Measurements from ENCODE around the gene TLR6.

The TLR6 gene

GRCh38 chr4:38805530-38806145 is 51.0 kb downstream of the TLR6 start:
- no peak for DNase-seq (ENCODE audit: extremely low read depth, low read depth)
- no peak for TF ChIP-seq CTCF (IDR thresholded peaks at IDR 0.05; ENCODE audit: low read depth, low read length, missing control alignments)
- no peak overlapping the region for H3K4me3 ChIP-seq (replicated peaks; ENCODE audit: low read depth, low read length)

GRCh38 chr4:38804654-38805295 is 51.8 kb downstream of the TLR6 start, which contains the start of gene TLR1:
Gene TLR1 (minus strand): TSS chr4:38804791. CDS start chr4:38798831, 5,960 bp downstream.
- peak; percentile 46 for DNase-seq (ENCODE audit: extremely low read depth, low read depth)
- no peak within 1 kb of the TSS for H3K4me3 ChIP-seq (replicated peaks; ENCODE audit: low read depth, low read length)
- peak; percentile 32 for TF ChIP-seq CTCF (IDR thresholded peaks at IDR 0.05; ENCODE audit: low read depth, low read length, missing control alignments)

- TF ChIP-seq CTCF (IDR thresholded peaks at IDR 0.05; ENCODE audit: low read depth, low read length, missing control alignments), result no peak
- no peak overlapping the region for H3K4me3 ChIP-seq (replicated peaks; ENCODE audit: low read depth, low read length)
- no peak for DNase-seq (ENCODE audit: extremely low read depth, low read depth)
Observed at GRCh38 chr4:38803833-38804653, 52.6 kb downstream of the TLR6 start.

- H3K4me3 ChIP-seq (replicated peaks; ENCODE audit: low read depth, low read length), result no peak overlapping the region
- DNase-seq (ENCODE audit: extremely low read depth, low read depth), result no peak
- no peak for TF ChIP-seq CTCF (IDR thresholded peaks at IDR 0.05; ENCODE audit: low read depth, low read length, missing control alignments)
Observed at GRCh38 chr4:38802561-38803355, 53.9 kb downstream of the TLR6 start.

GRCh38 chr4:38800961-38801450 is 55.6 kb downstream of the TLR6 start:
- DNase-seq (ENCODE audit: extremely low read depth, low read depth), result no peak
- TF ChIP-seq CTCF (IDR thresholded peaks at IDR 0.05; ENCODE audit: low read depth, low read length, missing control alignments), result no peak
- H3K4me3 ChIP-seq (replicated peaks; ENCODE audit: low read depth, low read length), result no peak overlapping the region

GRCh38 chr4:38800366-38800765 is 56.3 kb downstream of the TLR6 start:
- no peak for TF ChIP-seq CTCF (IDR thresholded peaks at IDR 0.05; ENCODE audit: low read depth, low read length, missing control alignments)
- DNase-seq (ENCODE audit: extremely low read depth, low read depth), result no peak
- H3K4me3 ChIP-seq (replicated peaks; ENCODE audit: low read depth, low read length), result no peak overlapping the region

Measured in HFF-Myc (cell line).